PC-3 (cell line): ENCODE results near the gene SFSWAP. TPM values are rescaled to one million over a fixed set of nuclear protein-coding genes. Genes with fewer than 3 reads are reported as not detected.

ENCODE experiments used
- ATAC-seq: fragments of 200-7000 bp; cut with Tn5 transposase; 2 replicates; pipeline ENCODE4 v1.9.1; 2020; ENCODE audit warnings: mild to moderate bottlenecking, moderate library complexity
- BruUV-seq: library from RNA; stranded (reverse); fragments of 400-500 nt; replicated peaks from 2 replicates; lab custom pipeline; 2021; lab: Mats Ljungman, UMichigan
- CTCF ChIA-PET: fragments of 300-600 bp; sonication (Branson Sonifier 250); formaldehyde crosslinking; loops from one replicate; lab custom pipeline; 2022; ENCODE audit warnings: antibody characterized with exemption; lab: Charles Lee
- POLR2A ChIA-PET: fragments of 300-600 bp; sonication (Branson Sonifier 250); formaldehyde crosslinking; loops from one replicate; lab custom pipeline; 2022; ENCODE audit warnings: antibody characterized with exemption; ENCODE audit not compliant: unreplicated experiment; lab: Charles Lee
- DNase-seq: peaks from one replicate; pipeline ENCODE4 v3.0.0-alpha.2; 2015
- H2AFZ ChIP-seq: fragments of 300-600 bp; sonication (generic); 2 replicates; pipeline ENCODE4 v1.6.0; 2016; ENCODE audit warnings: antibody characterized with exemption, low read length
- H3F3A ChIP-seq: fragments of 300-600 bp; sonication (generic); one replicate; pipeline ENCODE4 v1.6.0; 2017; ENCODE audit warnings: antibody characterized with exemption, low read length, control low read depth, mild to moderate bottlenecking; ENCODE audit not compliant: unreplicated experiment
- H3K27ac ChIP-seq: fragments of 300-600 bp; sonication (generic); 2 replicates; pipeline ENCODE4 v1.5.1; 2016; ENCODE audit warnings: mild to moderate bottlenecking, low read length
- H3K27me3 ChIP-seq: fragments of 300-600 bp; sonication (generic); 2 replicates; pipeline ENCODE4 v1.6.1; 2016; ENCODE audit warnings: low read length, mixed read lengths
- H3K36me3 ChIP-seq: fragments of 300-600 bp; sonication (generic); 2 replicates; pipeline ENCODE4 v1.6.1; 2016; ENCODE audit warnings: low read depth, mixed run types, low read length, mixed read lengths
- H3K4me1 ChIP-seq: fragments of 300-600 bp; sonication (generic); 2 replicates; pipeline ENCODE4 v1.5.1; 2016; ENCODE audit warnings: low read length; ENCODE audit not compliant: insufficient read depth
- H3K4me2 ChIP-seq: fragments of 300-600 bp; sonication (generic); 2 replicates; pipeline ENCODE4 v1.6.0; 2016; ENCODE audit warnings: low read length
- H3K4me3 ChIP-seq: fragments of 300-600 bp; sonication (generic); 2 replicates; pipeline ENCODE4 v1.5.1; 2016; ENCODE audit warnings: mild to moderate bottlenecking, low read length, mixed read lengths
- H3K79me2 ChIP-seq: fragments of 300-600 bp; sonication (generic); 2 replicates; pipeline ENCODE4 v1.6.1; 2017; ENCODE audit warnings: low read length, mixed read lengths
- H3K9ac ChIP-seq: fragments of 300-600 bp; sonication (generic); 2 replicates; pipeline ENCODE4 v1.6.0; 2016; ENCODE audit warnings: mild to moderate bottlenecking, low read length
- H3K9me2 ChIP-seq: fragments of 300-600 bp; sonication (generic); replicated peaks from 2 replicates; pipeline ENCODE4 v1.6.1; 2016; ENCODE audit warnings: mixed run types, low read length, mixed read lengths
- H3K9me3 ChIP-seq: fragments of 300-600 bp; sonication (generic); 2 replicates; pipeline ENCODE4 v1.6.1; 2016; ENCODE audit warnings: low read length, mixed read lengths
- H4K20me1 ChIP-seq: fragments of 300-600 bp; sonication (generic); 2 replicates; pipeline ENCODE4 v1.6.1; 2016; ENCODE audit warnings: low read length, mixed read lengths
- EZH2 ChIP-seq: fragments of 300-600 bp; sonication (generic); IDR thresholded peaks from one replicate; pipeline ENCODE4 v1.6.1; 2017; ENCODE audit warnings: antibody characterized with exemption, mild to moderate bottlenecking, low read length; ENCODE audit not compliant: unreplicated experiment
- EZH2phosphoT487 ChIP-seq: fragments of 300-600 bp; sonication (generic); IDR thresholded peaks from 2 replicates; pipeline ENCODE4 v1.6.1; 2018; ENCODE audit warnings: mild to moderate bottlenecking, antibody characterized with exemption, low read length, borderline replicate concordance
- intact Hi-C: fragments of 100-400 bp; cut with micrococcal nuclease; formaldehyde crosslinking; loops from 2 replicates; pipeline ENCODE4 v1.9.0; 2023
- total RNA-seq: library from RNA; depleted of rRNA; stranded (reverse); fragments of >200 nt; gene quantifications from 2 replicates; pipeline ENCODE4 v1.2.3, GENCODE V29; 2014
- TF ChIP-seq, protein P1 (sequence below): fragments of 300-600 bp; sonication (generic); conservative IDR thresholded peaks from 2 replicates; pipeline ENCODE4 v1.5.1; 2017; ENCODE audit warnings: antibody characterized with exemption, low read depth, mild to moderate bottlenecking, low read length

Gene SFSWAP
- total RNA-seq, 1 experiment from 2014 or later = 57.5 TPM

DNA sequence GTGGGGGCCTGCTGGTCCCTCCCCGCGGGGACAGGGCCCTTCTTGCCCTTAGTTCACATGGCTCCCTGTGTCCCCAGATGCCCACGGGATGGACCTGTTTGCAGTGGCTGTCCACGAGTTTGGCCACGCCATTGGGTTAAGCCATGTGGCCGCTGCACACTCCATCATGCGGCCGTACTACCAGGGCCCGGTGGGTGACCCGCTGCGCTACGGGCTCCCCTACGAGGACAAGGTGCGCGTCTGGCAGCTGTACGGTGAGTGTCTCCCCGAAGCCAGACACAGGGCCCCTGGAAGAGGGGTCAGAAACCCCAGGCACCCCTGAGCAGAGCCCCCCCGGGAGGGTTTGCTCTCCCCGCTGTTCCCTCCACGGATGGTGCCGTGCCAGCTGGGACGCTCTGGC, 130.7 kb downstream of the SFSWAP start:
- Histone ChIP-seq H2AFZ (no peak overlapping the region), H3K27ac (no peak overlapping the region), H3K36me3 (no peaks in the 10 kb centered on the region), H3K79me2 (no peaks in the 10 kb centered on the region), H3K9me3 (no peaks in the 10 kb centered on the region), H3K27me3 (no peaks in the 10 kb centered on the region), H3K9ac (no peak overlapping the region), H3K9me2 (no peaks in the 10 kb centered on the region), H3K4me2 (no peak overlapping the region), H3F3A (no peaks in the 10 kb centered on the region), H3K4me3 (no peak overlapping the region), H4K20me1 (no peaks in the 10 kb centered on the region), H3K4me1 (no peaks in the 10 kb centered on the region)
- CTCF ChIA-PET = no interaction called here
- ATAC-seq (no peak), DNase-seq (no peak)
- no TSS peak for BruUV-seq
- intact Hi-C loops = no loop called here
- no peak for TF ChIP-seq EZH2
- TF ChIP-seq, protein P1, sequence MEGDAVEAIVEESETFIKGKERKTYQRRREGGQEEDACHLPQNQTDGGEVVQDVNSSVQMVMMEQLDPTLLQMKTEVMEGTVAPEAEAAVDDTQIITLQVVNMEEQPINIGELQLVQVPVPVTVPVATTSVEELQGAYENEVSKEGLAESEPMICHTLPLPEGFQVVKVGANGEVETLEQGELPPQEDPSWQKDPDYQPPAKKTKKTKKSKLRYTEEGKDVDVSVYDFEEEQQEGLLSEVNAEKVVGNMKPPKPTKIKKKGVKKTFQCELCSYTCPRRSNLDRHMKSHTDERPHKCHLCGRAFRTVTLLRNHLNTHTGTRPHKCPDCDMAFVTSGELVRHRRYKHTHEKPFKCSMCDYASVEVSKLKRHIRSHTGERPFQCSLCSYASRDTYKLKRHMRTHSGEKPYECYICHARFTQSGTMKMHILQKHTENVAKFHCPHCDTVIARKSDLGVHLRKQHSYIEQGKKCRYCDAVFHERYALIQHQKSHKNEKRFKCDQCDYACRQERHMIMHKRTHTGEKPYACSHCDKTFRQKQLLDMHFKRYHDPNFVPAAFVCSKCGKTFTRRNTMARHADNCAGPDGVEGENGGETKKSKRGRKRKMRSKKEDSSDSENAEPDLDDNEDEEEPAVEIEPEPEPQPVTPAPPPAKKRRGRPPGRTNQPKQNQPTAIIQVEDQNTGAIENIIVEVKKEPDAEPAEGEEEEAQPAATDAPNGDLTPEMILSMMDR = no peak
- TF ChIP-seq EZH2phosphoT487 = no peak
- POLR2A ChIA-PET = no interaction called here

DNA sequence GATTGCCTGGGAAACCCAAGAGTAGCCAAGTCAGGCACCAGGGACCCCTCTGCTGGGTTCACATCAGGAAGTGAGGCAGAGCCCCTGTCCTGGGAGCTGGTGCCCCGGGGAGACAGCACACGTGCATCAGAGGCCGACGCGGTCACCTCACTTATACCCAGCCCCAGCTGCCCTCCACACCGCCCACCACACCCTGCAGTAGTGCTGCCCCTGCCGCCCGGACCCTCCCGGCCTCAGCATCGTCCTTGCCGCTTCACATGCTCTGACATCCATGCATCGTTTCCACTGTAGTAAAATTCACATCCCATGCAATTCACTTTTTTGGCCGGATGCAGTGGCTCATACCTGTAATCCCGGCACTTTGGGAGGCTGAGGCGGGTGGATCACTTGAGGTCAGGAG, 131.3 kb downstream of the SFSWAP start:
- ATAC-seq (no peak), DNase-seq (no peak)
- no peak overlapping the region for H3K9ac ChIP-seq
- no TSS peak for BruUV-seq
- no peak overlapping the region for H2AFZ ChIP-seq
- no peaks in the 10 kb centered on the region for H3K79me2 ChIP-seq
- CTCF ChIA-PET = no interaction called here
- no peaks in the 10 kb centered on the region for H3F3A ChIP-seq
- POLR2A ChIA-PET = no interaction called here
- no peaks in the 10 kb centered on the region for H3K36me3 ChIP-seq
- H3K9me2 ChIP-seq = no peaks in the 10 kb centered on the region
- no peaks in the 10 kb centered on the region for H3K27me3 ChIP-seq
- no peaks in the 10 kb centered on the region for H3K4me1 ChIP-seq
- H3K4me3 ChIP-seq = no peak overlapping the region
- intact Hi-C loops = no loop called here
- H3K4me2 ChIP-seq = no peak overlapping the region
- no peaks in the 10 kb centered on the region for H4K20me1 ChIP-seq
- no peaks in the 10 kb centered on the region for H3K9me3 ChIP-seq
- no peak overlapping the region for H3K27ac ChIP-seq
- TF ChIP-seq, protein P1 = no peak
- TF ChIP-seq EZH2 (no peak), EZH2phosphoT487 (no peak)

DNA sequence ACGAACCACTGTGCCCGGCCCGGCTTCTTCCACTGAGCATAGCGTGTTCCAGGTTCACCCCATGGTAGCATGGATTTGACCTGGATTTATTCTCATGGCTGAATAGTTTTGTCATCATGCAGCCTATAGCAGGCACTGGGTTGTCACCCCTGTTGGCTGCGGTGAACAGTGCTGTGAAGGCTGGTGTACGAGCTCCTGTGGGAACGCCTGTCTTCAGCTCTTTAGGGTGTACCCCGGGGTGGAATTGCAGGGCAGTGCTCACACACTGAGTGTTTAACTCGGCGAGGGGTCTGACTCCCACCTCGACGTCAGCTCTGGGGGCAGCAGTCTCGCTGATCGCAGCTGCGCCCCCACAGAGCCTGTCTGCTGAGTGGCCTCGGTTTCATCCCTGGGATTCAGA, 132.6 kb downstream of the SFSWAP start:
- DNase-seq (no peak), ATAC-seq (no peak)
- Histone ChIP-seq H3K9ac (no peak overlapping the region), H3K27me3 (no peaks in the 10 kb centered on the region), H3K9me3 (no peaks in the 10 kb centered on the region), H4K20me1 (no peaks in the 10 kb centered on the region), H3K4me3 (no peak overlapping the region), H3K9me2 (no peaks in the 10 kb centered on the region), H3K4me1 (no peaks in the 10 kb centered on the region), H2AFZ (no peak overlapping the region), H3K36me3 (no peaks in the 10 kb centered on the region), H3K4me2 (no peak overlapping the region), H3K79me2 (no peaks in the 10 kb centered on the region), H3F3A (peaks cover 3% of the 10 kb centered on the region), H3K27ac (no peak overlapping the region)
- intact Hi-C loops = no loop called here
- TF ChIP-seq, protein P1 = no peak
- TF ChIP-seq EZH2 (no peak), EZH2phosphoT487 (no peak)
- BruUV-seq = no TSS peak
- ChIA-PET POLR2A (no interaction called here), CTCF (no interaction called here)
